Cardiac fibroblast (primary cell): ENCODE measurements around the gene CHMP5.

ENCODE experiments used
- DNase-seq, 2 donors: peaks; one replicate each; pipeline versions ENCODE4 v3.0.0 to v3.0.0-alpha.2; 2010; ENCODE audit warnings: low read depth in 2 of 2
- H3K4me3 ChIP-seq, 2 donors: replicated peaks in 1 of 2; 1 replicate in 1 of 2; 2 replicates in 1 of 2; pipeline ENCODE4 v1.5.1; 2011; ENCODE audit warnings: low read depth in 2 of 2, low read length in 2 of 2, mild to moderate bottlenecking in 2 of 2, moderate library complexity in 1 of 2
- TF ChIP-seq, protein P1 (sequence below): IDR thresholded peaks from one replicate; pipeline ENCODE4 v1.5.1; 2011; ENCODE audit warnings: low read depth, mild to moderate bottlenecking, low read length, inconsistent platforms

The CHMP5 gene

GRCh38 chr9:33264473-33265177 is at the start of gene CHMP5, which contains the start of gene BAG1:
TSS of gene CHMP5 (plus strand) at chr9:33265049. CDS start at chr9:33265079, 30 bp downstream.
TSS of gene BAG1 (minus strand) at chr9:33264708.
- peak within 1 kb of the TSS; percentile 96 for H3K4me3 ChIP-seq
- TF ChIP-seq, protein P1, sequence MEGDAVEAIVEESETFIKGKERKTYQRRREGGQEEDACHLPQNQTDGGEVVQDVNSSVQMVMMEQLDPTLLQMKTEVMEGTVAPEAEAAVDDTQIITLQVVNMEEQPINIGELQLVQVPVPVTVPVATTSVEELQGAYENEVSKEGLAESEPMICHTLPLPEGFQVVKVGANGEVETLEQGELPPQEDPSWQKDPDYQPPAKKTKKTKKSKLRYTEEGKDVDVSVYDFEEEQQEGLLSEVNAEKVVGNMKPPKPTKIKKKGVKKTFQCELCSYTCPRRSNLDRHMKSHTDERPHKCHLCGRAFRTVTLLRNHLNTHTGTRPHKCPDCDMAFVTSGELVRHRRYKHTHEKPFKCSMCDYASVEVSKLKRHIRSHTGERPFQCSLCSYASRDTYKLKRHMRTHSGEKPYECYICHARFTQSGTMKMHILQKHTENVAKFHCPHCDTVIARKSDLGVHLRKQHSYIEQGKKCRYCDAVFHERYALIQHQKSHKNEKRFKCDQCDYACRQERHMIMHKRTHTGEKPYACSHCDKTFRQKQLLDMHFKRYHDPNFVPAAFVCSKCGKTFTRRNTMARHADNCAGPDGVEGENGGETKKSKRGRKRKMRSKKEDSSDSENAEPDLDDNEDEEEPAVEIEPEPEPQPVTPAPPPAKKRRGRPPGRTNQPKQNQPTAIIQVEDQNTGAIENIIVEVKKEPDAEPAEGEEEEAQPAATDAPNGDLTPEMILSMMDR: peak; percentile 30
- peak; percentile 100 for DNase-seq

DNA sequence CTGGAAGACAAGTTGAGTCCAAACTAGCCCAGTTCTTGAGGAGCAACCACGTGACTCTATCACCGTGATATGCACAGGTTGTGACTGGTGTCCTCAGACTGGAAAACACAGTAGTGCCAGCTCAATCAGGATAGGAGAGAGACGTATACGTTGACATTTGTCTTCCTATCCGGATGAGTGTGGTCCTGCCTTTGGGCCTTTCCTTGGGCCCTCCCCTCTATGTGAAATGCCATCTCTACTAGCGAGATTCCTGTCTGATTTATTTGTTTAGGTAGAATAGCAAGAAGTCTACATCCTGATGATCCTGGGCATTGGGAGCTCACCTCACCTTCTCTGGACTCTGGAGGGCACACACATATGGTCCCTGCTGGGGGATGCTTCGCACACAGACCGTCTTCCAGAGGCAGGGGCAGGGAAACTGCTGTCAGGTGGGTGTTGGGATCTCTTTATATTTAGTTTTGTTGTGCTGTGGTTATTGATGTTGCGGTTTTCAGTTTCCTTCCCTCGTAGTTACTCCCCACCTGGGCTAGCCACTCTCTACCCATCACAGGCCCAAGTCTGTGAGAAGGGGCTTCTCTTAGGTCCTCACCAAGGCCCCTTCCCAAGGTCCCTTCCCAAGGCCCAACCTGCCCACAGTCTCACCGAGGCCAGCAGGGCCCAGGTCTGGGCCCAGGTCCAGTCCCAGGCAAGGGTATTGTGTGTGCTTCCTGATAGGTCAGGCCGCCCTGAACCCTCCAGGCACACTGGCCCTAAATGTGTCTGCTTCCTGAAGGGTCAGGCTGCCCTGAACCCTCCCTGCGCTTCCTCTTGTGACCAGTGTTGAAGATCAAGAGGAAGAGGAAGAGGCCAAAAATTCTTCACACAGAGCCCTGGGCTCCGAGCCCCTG is 43.9 kb upstream of the CHMP5 start:
- DNase-seq: no peak
- TF ChIP-seq, protein P1: no peak
- no peak overlapping the region for H3K4me3 ChIP-seq

GRCh38 chr9:33221568-33221884 is 43.3 kb upstream of the CHMP5 start:
- DNase-seq: no peak
- H3K4me3 ChIP-seq: no peak overlapping the region
- TF ChIP-seq, protein P1: no peak

GRCh38 chr9:33222031-33222430 is 42.8 kb upstream of the CHMP5 start:
- DNase-seq: no peak
- no peak overlapping the region for H3K4me3 ChIP-seq
- TF ChIP-seq, protein P1: no peak

GRCh38 chr9:33223696-33224095 is 41.2 kb upstream of the CHMP5 start:
- no peak overlapping the region for H3K4me3 ChIP-seq
- TF ChIP-seq, protein P1: peak; percentile 21
- peak; percentile 45 to 64 for DNase-seq

GRCh38 chr9:33225319-33226147 is 39.3 kb upstream of the CHMP5 start:
- DNase-seq: peak; percentile 82 to 87

More at GRCh38 chr9:33225319-33226147, 39.3 kb upstream of the CHMP5 start:
- no peak overlapping the region for H3K4me3 ChIP-seq
- TF ChIP-seq, protein P1: peak; percentile 54
